ENCODE results near the gene ATP6V1C2. TPM values are rescaled to one million over a fixed set of nuclear protein-coding genes. Genes with fewer than 3 reads are reported as not detected.
A peak's percentile ranks its signal among the peaks of the same experiment; 100 is the strongest.

ATP6V1C2 gene
- total RNA-seq, 4 donors from 2014 or later, result not detected

DNA sequence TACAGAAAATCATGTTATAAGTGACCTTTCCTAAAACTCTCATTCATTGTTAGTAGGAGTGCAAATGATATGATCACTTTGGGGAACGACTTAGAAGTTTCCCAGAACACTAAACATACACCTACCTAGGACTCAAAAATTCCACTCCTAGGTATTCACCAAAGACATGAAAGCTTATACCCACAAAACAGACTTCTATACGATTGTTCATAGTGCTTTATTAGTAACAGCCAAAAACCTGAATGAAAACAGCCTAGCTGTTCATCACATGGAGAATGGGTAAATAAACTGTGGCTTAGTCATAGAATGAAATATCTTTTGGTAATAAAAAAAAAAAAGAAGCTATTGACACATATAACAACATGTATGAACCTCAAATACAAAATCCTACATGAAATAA is 40.5 kb upstream of the ATP6V1C2 start:
- no peak for TF ChIP-seq POLR2A (IDR thresholded peaks at IDR 0.05)
- TF ChIP-seq, protein P1, sequence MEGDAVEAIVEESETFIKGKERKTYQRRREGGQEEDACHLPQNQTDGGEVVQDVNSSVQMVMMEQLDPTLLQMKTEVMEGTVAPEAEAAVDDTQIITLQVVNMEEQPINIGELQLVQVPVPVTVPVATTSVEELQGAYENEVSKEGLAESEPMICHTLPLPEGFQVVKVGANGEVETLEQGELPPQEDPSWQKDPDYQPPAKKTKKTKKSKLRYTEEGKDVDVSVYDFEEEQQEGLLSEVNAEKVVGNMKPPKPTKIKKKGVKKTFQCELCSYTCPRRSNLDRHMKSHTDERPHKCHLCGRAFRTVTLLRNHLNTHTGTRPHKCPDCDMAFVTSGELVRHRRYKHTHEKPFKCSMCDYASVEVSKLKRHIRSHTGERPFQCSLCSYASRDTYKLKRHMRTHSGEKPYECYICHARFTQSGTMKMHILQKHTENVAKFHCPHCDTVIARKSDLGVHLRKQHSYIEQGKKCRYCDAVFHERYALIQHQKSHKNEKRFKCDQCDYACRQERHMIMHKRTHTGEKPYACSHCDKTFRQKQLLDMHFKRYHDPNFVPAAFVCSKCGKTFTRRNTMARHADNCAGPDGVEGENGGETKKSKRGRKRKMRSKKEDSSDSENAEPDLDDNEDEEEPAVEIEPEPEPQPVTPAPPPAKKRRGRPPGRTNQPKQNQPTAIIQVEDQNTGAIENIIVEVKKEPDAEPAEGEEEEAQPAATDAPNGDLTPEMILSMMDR (IDR thresholded peaks at IDR 0.05 in 4 of 5, conservative IDR thresholded peaks at IDR 0.05 in 1 of 5), result no peak
- H3K9me3 ChIP-seq, result no peaks in the 10 kb centered on the region
- H3K4me1 ChIP-seq, result peaks cover 0 to 2% of the 10 kb centered on the region in 2 donors
- H3K36me3 ChIP-seq, result peaks cover 0 to 32% of the 10 kb centered on the region in 2 donors
- no peaks in the 10 kb centered on the region for H3K27me3 ChIP-seq
- no peak for DNase-seq
- H3K27ac ChIP-seq, result no peak overlapping the region
- in situ Hi-C loops (cut with MboI; ENCODE audit: low sequenced_read_pairs in 4 of 4), result no loop called here
- no peak for ATAC-seq
- intact Hi-C loops (cut with DNase I; ENCODE audit: low total_unique reads), result no loop called here
- no peak overlapping the region for H3K4me3 ChIP-seq

DNA sequence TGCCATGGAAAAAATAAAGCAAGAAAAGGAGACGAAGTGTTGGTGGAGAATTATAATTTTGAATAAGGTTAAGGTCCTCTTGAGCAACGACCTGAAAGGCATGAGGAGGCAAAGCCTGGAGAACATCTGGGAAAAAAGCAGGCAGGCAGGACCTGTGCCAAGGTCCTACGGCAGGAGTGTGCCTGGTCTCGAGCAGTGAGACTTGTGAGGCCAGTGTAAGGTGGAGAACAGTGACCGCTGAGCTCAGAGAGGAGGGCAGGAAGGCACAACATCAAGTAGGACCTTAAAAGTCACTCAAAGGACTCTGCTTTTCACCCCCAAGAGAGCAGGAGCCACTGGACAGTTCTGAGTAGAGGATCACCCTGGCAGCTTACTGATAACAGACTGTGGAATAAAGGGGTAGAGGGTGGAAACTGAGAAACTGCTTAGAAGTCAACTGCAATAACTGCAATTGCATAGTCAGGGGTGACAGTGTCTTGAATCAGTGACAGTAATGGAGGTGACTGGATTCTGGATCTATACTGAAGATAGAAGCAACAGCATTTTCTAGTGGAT is 35.2 kb upstream of the ATP6V1C2 start:
- ATAC-seq, result no peak

DNA sequence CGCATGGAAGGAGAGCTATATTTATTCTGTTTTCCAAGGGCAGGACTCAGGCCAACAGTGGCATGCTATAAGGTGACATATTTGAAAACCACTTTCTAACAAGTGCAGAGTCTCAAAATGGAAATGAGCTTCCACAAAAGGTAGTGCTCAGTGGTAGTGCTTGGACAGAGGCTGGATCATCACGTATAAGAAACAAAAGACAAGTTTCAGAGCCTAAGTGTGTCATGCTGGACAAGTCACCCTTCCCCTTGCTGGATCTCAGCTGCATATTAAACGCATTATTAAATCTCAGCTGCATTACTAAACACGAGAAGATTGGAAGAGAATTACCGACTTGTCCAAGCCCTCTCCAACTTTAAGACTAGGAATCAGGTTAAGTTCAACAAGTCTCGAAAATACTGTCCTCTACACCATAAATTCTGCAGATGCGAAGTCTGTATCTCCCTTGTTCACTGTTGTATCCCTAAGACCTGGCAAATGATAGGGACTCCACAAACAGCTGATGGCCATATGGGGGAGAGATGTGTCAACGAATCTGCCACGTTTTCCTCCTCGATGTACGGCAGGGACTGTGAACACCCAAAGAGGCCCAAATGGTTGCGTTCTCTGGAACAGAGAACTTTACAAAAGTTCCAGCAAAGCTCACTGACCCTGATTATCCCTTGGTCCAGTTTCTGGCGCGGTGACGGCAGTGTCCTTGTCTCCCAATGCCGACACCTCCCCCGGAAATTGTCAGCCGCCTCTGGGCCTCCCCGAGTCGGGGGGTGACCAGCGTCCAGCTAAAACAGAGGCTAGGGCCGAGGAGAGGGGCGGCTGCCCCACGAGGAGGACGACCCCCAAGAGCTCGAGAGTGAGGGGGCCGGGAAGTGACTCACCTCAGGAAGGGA is 32.3 kb upstream of the ATP6V1C2 start:
- DNase-seq (peak in 1 of 2 donors; percentile 31), ATAC-seq (peak; percentile 49 to 61)
- Histone ChIP-seq H3K4me3 (peak overlapping the region; percentile 69 to 99 (median 89)), H3K36me3 (peaks cover 0 to 3% of the 10 kb centered on the region in 2 donors), H3K4me1 (peaks cover 29 to 36% of the 10 kb centered on the region in 2 donors), H3K9me3 (no peaks in the 10 kb centered on the region), H3K27ac (peak overlapping the region; percentile 85 to 98 (median 88)), H3K27me3 (no peaks in the 10 kb centered on the region)
- intact Hi-C loops (cut with DNase I; ENCODE audit: low total_unique reads) (no loop called here), in situ Hi-C loops (cut with MboI; ENCODE audit: low sequenced_read_pairs in 4 of 4) (no loop called here)
- no peak for TF ChIP-seq POLR2A (IDR thresholded peaks at IDR 0.05)
- TF ChIP-seq, protein P1 (IDR thresholded peaks at IDR 0.05 in 4 of 5, conservative IDR thresholded peaks at IDR 0.05 in 1 of 5), result no peak

More for the DNA sequence above, 35.2 kb upstream of the ATP6V1C2 start:
- in situ Hi-C loops (cut with MboI; ENCODE audit: low sequenced_read_pairs in 4 of 4) (no loop called here), intact Hi-C loops (cut with DNase I; ENCODE audit: low total_unique reads) (no loop called here)
- H3K4me1 ChIP-seq, result peaks cover 29 to 36% of the 10 kb centered on the region in 2 donors
- DNase-seq, result no peak
- no peak overlapping the region for H3K27ac ChIP-seq
- no peak overlapping the region for H3K4me3 ChIP-seq
- TF ChIP-seq POLR2A (IDR thresholded peaks at IDR 0.05), result no peak
- TF ChIP-seq, protein P1 (IDR thresholded peaks at IDR 0.05 in 4 of 5, conservative IDR thresholded peaks at IDR 0.05 in 1 of 5), result no peak
- H3K36me3 ChIP-seq, result peaks cover 0 to 22% of the 10 kb centered on the region in 2 donors
- no peaks in the 10 kb centered on the region for H3K9me3 ChIP-seq
- no peaks in the 10 kb centered on the region for H3K27me3 ChIP-seq

DNA sequence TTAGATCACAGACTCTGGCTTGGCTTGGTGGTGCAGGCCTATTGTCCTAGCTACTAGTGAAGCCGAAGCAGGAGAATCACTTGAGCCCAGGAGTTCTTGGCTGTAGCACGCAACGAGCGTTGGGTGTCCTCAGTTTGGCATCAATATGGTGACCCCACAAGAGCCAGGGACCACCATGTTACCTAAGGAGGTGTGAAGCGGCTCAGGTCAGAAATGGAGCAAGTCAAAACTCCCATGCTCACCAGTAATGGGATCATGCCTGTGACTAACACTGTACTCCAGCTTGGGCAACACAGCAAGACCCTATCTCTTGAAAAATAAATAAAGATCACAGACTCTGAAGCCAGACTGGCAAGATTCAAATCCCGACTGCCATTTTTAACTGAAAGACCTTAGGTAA is 29.9 kb upstream of the ATP6V1C2 start:
- in situ Hi-C loops (cut with MboI; ENCODE audit: low sequenced_read_pairs in 4 of 4), result no loop called here
- ATAC-seq, result no peak
- intact Hi-C loops (cut with DNase I; ENCODE audit: low total_unique reads), result no loop called here

More for the DNA sequence above, 29.9 kb upstream of the ATP6V1C2 start:
- Histone ChIP-seq H3K9me3 (no peaks in the 10 kb centered on the region), H3K36me3 (no peaks in the 10 kb centered on the region), H3K27ac (no peak overlapping the region), H3K4me1 (peaks cover 22 to 32% of the 10 kb centered on the region in 2 donors), H3K4me3 (no peak overlapping the region), H3K27me3 (no peaks in the 10 kb centered on the region)
- DNase-seq, result no peak
- TF ChIP-seq, protein P1 (IDR thresholded peaks at IDR 0.05 in 4 of 5, conservative IDR thresholded peaks at IDR 0.05 in 1 of 5), result no peak
- no peak for TF ChIP-seq POLR2A (IDR thresholded peaks at IDR 0.05)

Data from gastrocnemius medialis (tissue), 4 donors.